Measurements from ENCODE around the gene TCHH. TPM values are rescaled to one million over a fixed set of nuclear protein-coding genes. Genes with fewer than 3 reads are reported as not detected.

The TCHH gene
- total RNA-seq, 2 donors from 2014 or later, result 0.91 TPM; not detected in 1

DNA sequence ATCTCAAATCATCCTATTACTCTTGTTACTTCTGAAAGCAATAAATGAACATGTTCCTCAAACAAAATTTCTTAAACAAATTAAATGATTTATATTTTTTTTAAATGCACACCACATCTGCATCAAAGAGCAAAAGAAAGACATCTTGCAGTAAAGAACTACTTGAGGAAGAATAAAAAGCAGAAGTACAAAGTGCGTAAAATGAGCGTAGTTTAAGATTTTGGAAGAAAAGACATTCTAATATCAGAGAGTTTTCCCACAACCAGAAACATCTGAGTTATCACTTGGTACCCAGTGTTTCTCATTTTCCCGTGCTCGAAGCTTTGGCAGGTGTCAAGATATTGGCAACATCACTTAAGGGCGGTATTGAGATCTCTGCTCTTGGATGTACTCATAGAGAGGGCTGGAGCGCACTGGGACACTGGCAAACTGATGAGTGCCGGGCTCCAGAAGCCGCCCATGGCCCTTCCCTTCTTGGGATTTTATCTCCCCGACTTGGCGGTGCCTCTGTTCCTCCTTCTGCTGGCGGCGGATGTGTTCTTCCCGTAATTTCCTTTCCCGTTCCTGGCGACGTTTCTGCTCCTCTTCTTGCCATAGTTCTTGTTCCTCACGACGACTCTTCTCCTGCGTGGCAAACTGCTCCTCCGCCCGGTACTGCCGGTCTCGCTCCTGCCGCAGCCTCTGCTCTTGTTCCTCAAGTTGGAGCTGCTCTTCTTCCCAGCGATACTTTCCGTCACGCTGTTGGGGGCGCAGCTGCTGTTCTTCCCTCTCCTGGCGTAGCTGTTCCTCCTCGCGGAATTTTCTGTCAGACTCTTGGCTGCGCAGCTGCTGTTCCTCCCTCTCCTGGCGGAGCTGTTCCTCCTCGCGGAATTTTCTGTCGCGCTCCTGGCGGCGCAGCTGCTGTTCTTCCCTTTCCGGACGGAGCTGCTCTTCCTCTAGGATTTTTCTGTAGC is 7.9 kb downstream of the TCHH start:
- TF ChIP-seq POLR2A (IDR thresholded peaks at IDR 0.05), result no peak
- no peak for TF ChIP-seq CTCF (IDR thresholded peaks at IDR 0.05)
- no peak for TF ChIP-seq POLR2AphosphoS5 (IDR thresholded peaks at IDR 0.05)
- Histone ChIP-seq H3K27ac (no peak overlapping the region), H3K4me1 (replicated peaks) (peaks cover 8% of the 10 kb centered on the region), H3K36me3 (no peaks in the 10 kb centered on the region), H3K4me3 (peak overlapping the region in 1 of 2 donors; percentile 11), H3K9me3 (no peaks in the 10 kb centered on the region), H3K27me3 (replicated peaks; ENCODE audit: insufficient read depth) (no peaks in the 10 kb centered on the region)
- WGBS, result 20% methylated on average over 41 of the region's 41 CpGs
- intact Hi-C loops (cut with DNase I), result no loop called here
- no peak for DNase-seq (ENCODE audit: low spot score)

DNA sequence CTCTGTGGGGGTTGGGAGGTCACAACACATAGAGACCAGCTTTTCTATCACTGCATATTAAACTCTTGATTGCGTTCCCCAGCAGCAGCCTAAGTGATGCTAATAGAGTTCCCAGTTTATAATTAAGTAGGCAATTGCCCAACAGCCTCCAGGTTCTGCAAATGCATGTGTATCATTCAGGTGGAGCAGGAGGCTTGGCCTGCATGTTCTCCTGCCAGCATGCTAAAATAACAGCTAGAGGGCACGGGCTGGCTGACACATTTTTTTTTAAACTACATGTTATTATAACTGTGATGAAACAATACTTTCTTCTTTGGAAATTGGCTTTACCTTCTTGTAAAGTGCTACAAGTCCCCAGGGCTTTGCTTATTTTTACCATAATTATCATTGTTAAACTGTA is 10.4 kb downstream of the TCHH start:
- peaks cover 2% of the 10 kb centered on the region for H3K4me1 ChIP-seq (replicated peaks)
- H3K4me3 ChIP-seq, result no peak overlapping the region
- DNase-seq (ENCODE audit: low spot score), result no peak
- H3K27ac ChIP-seq, result no peak overlapping the region
- no peaks in the 10 kb centered on the region for H3K9me3 ChIP-seq
- 44% methylated on average over 2 of the region's 2 CpGs for WGBS
- no peak for TF ChIP-seq CTCF (IDR thresholded peaks at IDR 0.05)
- TF ChIP-seq POLR2AphosphoS5 (IDR thresholded peaks at IDR 0.05), result no peak
- no peak for TF ChIP-seq POLR2A (IDR thresholded peaks at IDR 0.05)
- H3K36me3 ChIP-seq, result no peaks in the 10 kb centered on the region
- intact Hi-C loops (cut with DNase I), result no loop called here
- no peaks in the 10 kb centered on the region for H3K27me3 ChIP-seq (replicated peaks; ENCODE audit: insufficient read depth)

DNA sequence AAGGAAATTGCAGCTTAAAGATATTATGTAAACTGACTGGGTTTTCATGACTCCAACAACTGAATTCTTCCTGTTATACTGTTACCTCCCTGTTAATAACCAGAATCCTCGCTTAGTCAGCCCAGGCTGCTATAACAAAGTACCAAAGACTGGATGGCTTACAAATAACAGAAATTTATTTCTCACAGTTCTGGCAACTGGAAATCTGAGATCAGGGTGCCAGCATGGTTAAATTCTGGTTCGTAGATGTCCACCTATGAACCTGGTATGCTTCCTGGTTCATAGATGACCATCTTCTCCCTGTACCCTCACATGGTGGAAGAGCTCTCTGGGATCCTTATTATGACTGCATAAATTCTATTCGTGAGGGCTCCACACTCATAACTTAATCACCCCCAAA is 18.3 kb downstream of the TCHH start:
- Histone ChIP-seq H3K9me3 (no peaks in the 10 kb centered on the region), H3K4me3 (no peak overlapping the region), H3K4me1 (replicated peaks) (no peaks in the 10 kb centered on the region), H3K27ac (no peak overlapping the region), H3K36me3 (no peaks in the 10 kb centered on the region), H3K27me3 (replicated peaks; ENCODE audit: insufficient read depth) (no peaks in the 10 kb centered on the region)
- no peak for TF ChIP-seq POLR2A (IDR thresholded peaks at IDR 0.05)
- no peak for TF ChIP-seq CTCF (IDR thresholded peaks at IDR 0.05)
- no peak for TF ChIP-seq POLR2AphosphoS5 (IDR thresholded peaks at IDR 0.05)
- no peak for DNase-seq (ENCODE audit: low spot score)
- intact Hi-C loops (cut with DNase I), result no loop called here
- 69% methylated on average over 3 of the region's 3 CpGs for WGBS

DNA sequence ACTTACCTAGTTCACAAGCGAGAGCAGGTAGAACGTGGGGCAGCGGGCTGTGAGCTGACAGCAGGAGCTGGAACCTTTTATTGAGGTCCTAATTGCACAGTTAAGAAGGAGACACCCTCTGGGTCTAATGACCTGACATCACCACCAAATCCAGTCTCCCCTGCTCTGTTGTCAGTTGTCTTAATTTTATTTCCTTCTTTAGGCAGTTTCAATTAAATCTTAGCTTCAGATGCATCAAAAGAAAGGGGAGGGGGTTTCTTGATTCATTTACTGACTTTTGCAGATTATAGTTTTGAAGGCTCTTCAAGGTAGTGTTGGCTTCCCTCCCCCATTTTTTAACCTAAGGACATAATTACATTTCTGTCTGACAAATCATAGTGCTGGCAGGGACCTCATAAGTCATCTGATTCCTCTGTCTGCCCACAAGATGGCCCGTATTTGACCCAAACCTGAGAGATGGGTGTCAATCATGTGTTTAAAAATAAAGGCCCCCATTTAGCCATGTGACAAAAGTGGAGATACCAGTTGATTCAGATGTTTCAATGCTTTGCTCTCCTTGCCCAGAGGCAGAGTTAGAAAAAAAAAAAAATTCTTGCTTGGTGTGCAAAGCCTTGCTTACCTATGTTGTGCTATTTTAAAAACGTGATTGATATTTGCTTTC is 26.1 kb downstream of the TCHH start, which contains the start of gene TCHHL1:
TCHHL1 (minus strand) TSS at position 51 of the 661 bp plus-strand sequence. CDS start 921 bp downstream, outside the sequence.
- Histone ChIP-seq H3K27ac (no peak within 1 kb of the TSS), H3K9me3 (no peaks in the 10 kb centered on the region), H3K36me3 (no peaks in the 10 kb centered on the region), H3K4me1 (replicated peaks) (no peaks in the 10 kb centered on the region), H3K4me3 (no peak within 1 kb of the TSS), H3K27me3 (replicated peaks; ENCODE audit: insufficient read depth) (no peaks in the 10 kb centered on the region)
- no peak for DNase-seq (ENCODE audit: low spot score)
- TF ChIP-seq POLR2AphosphoS5 (IDR thresholded peaks at IDR 0.05) (no peak), CTCF (IDR thresholded peaks at IDR 0.05) (no peak), POLR2A (IDR thresholded peaks at IDR 0.05) (no peak)
- intact Hi-C loops (cut with DNase I), result no loop called here
- WGBS, result 57% methylated on average over 5 of the region's 5 CpGs

Measured in prostate gland (tissue), 2 donors.